Caco-2 (cell line): ENCODE results near the gene NT5DC4. TPM values are rescaled to one million over a fixed set of nuclear protein-coding genes. Genes with fewer than 3 reads are reported as not detected.

Experiments used
- BruUV-seq: library from RNA; stranded (reverse); fragments of 400-500 nt; replicated peaks from 2 replicates; lab custom pipeline; 2021; lab: Mats Ljungman, UMichigan
- CTCF ChIA-PET: fragments of 300-600 bp; sonication (Branson Sonifier 250); formaldehyde crosslinking; loops from one replicate; lab custom pipeline; 2022; ENCODE audit warnings: antibody characterized with exemption; lab: Charles Lee
- POLR2A ChIA-PET: fragments of 300-600 bp; sonication (Branson Sonifier 250); formaldehyde crosslinking; loops from one replicate; lab custom pipeline; 2022; ENCODE audit warnings: antibody characterized with exemption; lab: Charles Lee
- DNase-seq, 2 experiments: peaks; one replicate each; pipeline versions ENCODE4 v3.0.0 to v3.0.0-alpha.2; 2020 to 2022
- H3K27me3 ChIP-seq: replicated peaks from 2 replicates; pipeline ENCODE4 v1.6.0; 2011; ENCODE audit warnings: low read length; ENCODE audit not compliant: control insufficient read depth, insufficient read depth
- H3K36me3 ChIP-seq: 2 replicates; pipeline ENCODE4 v1.5.1; 2011; ENCODE audit warnings: low read length; ENCODE audit not compliant: control insufficient read depth, insufficient read depth
- H3K4me1 ChIP-seq: fragments of 250-450 bp; sonication (Bioruptor Pico); 2 replicates; pipeline ENCODE4 v1.5.1; 2020; ENCODE audit warnings: mild to moderate bottlenecking
- H3K4me3 ChIP-seq: 2 replicates; pipeline ENCODE4 v1.5.1; 2011; ENCODE audit warnings: low read depth, mild to moderate bottlenecking, control low read depth, low read length
- H3K9me3 ChIP-seq: fragments of 250-450 bp; sonication (Bioruptor Pico); 2 replicates; pipeline ENCODE4 v1.5.1; 2020; ENCODE audit warnings: mild to moderate bottlenecking, moderate library complexity
- H3K27ac Mint-ChIP-seq: one replicate; pipeline ENCODE4 v1.8.0; 2022; ENCODE audit warnings: mixed read lengths; ENCODE audit not compliant: unreplicated experiment
- H3K27me3 Mint-ChIP-seq: one replicate; pipeline ENCODE4 v1.8.0; 2022; ENCODE audit warnings: mixed read lengths; ENCODE audit not compliant: insufficient read depth, unreplicated experiment
- H3K36me3 Mint-ChIP-seq: one replicate; pipeline ENCODE4 v1.8.0; 2022; ENCODE audit warnings: mild to moderate bottlenecking, mixed read lengths; ENCODE audit not compliant: insufficient read depth, unreplicated experiment
- H3K4me1 Mint-ChIP-seq: one replicate; pipeline ENCODE4 v1.8.0; 2022; ENCODE audit warnings: low read depth, mixed read lengths; ENCODE audit not compliant: unreplicated experiment
- H3K4me3 Mint-ChIP-seq: one replicate; pipeline ENCODE4 v1.8.0; 2022; ENCODE audit warnings: mild to moderate bottlenecking, moderate library complexity, mixed read lengths; ENCODE audit not compliant: unreplicated experiment
- H3K9me3 Mint-ChIP-seq: one replicate; pipeline ENCODE4 v1.8.0; 2022; ENCODE audit warnings: mixed read lengths; ENCODE audit not compliant: unreplicated experiment
- intact Hi-C: fragments of 100-400 bp; cut with micrococcal nuclease; formaldehyde crosslinking; loops from one replicate; pipeline ENCODE4 v1.10.0; 2022; ENCODE audit not compliant: unreplicated experiment
- total RNA-seq: library from RNA; stranded (reverse); gene quantifications from 2 replicates; pipeline ENCODE4 v1.2.3, GENCODE V29; 2022
- TF ChIP-seq, protein P1 (sequence below), 2 experiments: fragments of 200-600 bp in 1 of 2; IDR thresholded peaks; 1 replicate in 1 of 2; 2 replicates in 1 of 2; pipeline versions ENCODE4 v1.5.1 to v1.8.0; 2011 to 2022; ENCODE audit warnings: antibody characterized with exemption in 1 of 2, control low read depth in 1 of 2, inconsistent platforms in 1 of 2, low read depth in 1 of 2, low read length in 1 of 2, mild to moderate bottlenecking in 1 of 2, moderate library complexity in 1 of 2; ENCODE audit not compliant: insufficient read depth in 1 of 2, severe bottlenecking in 1 of 2, unreplicated experiment in 1 of 2

The NT5DC4 gene
- total RNA-seq, 1 experiment from 2014 or later: 4.0 TPM

DNA sequence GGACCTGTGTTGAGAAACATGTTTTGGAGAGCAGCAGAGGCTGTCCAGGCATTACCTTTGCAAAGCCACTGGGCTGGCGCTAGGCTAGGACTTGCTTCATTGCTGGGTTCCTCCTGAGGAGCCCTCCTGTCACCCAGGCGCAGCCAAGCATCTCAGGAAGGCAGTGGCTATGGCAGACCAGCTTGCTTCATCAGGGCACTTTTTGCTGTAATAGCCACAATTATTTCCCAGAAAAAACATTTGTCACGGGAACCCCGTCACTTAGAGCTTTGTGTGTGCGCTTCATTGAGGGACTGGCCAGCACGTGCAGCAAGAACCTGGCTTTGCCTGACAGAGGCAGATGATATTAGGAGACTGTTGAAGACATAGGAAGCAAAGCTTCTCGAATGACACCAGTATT is 38.7 kb upstream of the NT5DC4 start:
- intact Hi-C loops: no loop called here
- H3K27me3 Mint-ChIP-seq: no peaks in the 10 kb centered on the region
- no peaks in the 10 kb centered on the region for H3K9me3 ChIP-seq
- H3K9me3 Mint-ChIP-seq: no peaks in the 10 kb centered on the region
- no peaks in the 10 kb centered on the region for H3K4me1 Mint-ChIP-seq
- no peaks in the 10 kb centered on the region for H3K4me1 ChIP-seq
- no peak overlapping the region for H3K4me3 Mint-ChIP-seq
- H3K27me3 ChIP-seq: no peaks in the 10 kb centered on the region
- no peak overlapping the region for H3K4me3 ChIP-seq
- DNase-seq: no peak
- POLR2A ChIA-PET: no interaction called here
- TF ChIP-seq, protein P1, sequence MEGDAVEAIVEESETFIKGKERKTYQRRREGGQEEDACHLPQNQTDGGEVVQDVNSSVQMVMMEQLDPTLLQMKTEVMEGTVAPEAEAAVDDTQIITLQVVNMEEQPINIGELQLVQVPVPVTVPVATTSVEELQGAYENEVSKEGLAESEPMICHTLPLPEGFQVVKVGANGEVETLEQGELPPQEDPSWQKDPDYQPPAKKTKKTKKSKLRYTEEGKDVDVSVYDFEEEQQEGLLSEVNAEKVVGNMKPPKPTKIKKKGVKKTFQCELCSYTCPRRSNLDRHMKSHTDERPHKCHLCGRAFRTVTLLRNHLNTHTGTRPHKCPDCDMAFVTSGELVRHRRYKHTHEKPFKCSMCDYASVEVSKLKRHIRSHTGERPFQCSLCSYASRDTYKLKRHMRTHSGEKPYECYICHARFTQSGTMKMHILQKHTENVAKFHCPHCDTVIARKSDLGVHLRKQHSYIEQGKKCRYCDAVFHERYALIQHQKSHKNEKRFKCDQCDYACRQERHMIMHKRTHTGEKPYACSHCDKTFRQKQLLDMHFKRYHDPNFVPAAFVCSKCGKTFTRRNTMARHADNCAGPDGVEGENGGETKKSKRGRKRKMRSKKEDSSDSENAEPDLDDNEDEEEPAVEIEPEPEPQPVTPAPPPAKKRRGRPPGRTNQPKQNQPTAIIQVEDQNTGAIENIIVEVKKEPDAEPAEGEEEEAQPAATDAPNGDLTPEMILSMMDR (IDR thresholded peaks at IDR 0.05; ENCODE audit: insufficient read depth in 1 of 2, low read depth in 1 of 2, low read length in 1 of 2, severe bottlenecking in 1 of 2, unreplicated experiment in 1 of 2): no peak
- H3K36me3 ChIP-seq: no peaks in the 10 kb centered on the region
- H3K27ac Mint-ChIP-seq: no peak overlapping the region
- no TSS peak for BruUV-seq
- no peaks in the 10 kb centered on the region for H3K36me3 Mint-ChIP-seq
- CTCF ChIA-PET: no interaction called here

DNA sequence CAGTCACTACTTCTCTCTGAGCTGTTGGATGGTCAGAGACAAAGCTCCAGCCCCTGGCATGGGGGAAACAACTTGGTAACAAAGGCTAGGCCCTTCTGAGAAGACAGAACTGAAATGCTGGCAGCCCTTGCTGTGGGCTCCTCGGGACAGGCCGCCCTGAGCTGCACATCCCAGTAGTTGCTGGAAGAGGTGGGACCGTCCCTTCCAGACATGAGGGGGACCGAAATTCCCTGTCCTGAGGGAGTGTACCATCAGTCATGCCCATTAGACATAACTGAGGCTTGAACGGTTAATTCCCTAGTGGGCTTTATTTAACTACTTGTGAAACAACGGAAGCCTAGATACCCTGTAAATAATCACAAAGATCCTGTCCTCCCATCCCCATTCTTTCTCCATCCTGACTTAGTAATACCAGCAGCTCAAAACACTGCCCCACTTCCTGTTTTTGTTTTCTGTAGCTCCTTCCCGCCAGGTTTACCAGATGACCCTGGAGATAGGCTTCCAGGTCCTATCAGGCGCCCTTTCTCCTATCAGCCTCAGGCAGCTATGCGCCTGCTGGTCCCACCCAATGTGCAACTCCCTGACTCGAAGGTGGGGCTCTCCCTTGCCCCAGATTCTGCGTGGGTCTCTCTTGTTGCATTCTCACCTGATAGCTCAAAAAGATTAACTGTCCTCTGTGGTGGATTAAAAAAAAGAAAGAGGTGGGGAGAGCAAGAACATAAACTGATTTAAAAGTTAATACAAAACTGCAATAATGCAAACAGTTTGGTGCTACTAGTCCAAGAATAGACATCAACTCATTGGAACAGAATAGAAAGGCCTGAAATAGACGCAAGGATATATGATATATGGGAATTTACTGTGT is 37.0 kb upstream of the NT5DC4 start:
- BruUV-seq: no TSS peak
- intact Hi-C loops: no loop called here
- H3K9me3 Mint-ChIP-seq: no peaks in the 10 kb centered on the region
- no peaks in the 10 kb centered on the region for H3K36me3 ChIP-seq
- DNase-seq: no peak
- H3K27ac Mint-ChIP-seq: no peak overlapping the region
- no peaks in the 10 kb centered on the region for H3K27me3 ChIP-seq
- TF ChIP-seq, protein P1 (IDR thresholded peaks at IDR 0.05; ENCODE audit: insufficient read depth in 1 of 2, low read depth in 1 of 2, low read length in 1 of 2, severe bottlenecking in 1 of 2, unreplicated experiment in 1 of 2): no peak
- no peaks in the 10 kb centered on the region for H3K4me1 Mint-ChIP-seq
- ChIA-PET POLR2A (no interaction called here), CTCF (no interaction called here)
- no peak overlapping the region for H3K4me3 ChIP-seq
- H3K4me3 Mint-ChIP-seq: no peak overlapping the region
- no peaks in the 10 kb centered on the region for H3K9me3 ChIP-seq
- no peaks in the 10 kb centered on the region for H3K36me3 Mint-ChIP-seq
- H3K4me1 ChIP-seq: no peaks in the 10 kb centered on the region
- no peaks in the 10 kb centered on the region for H3K27me3 Mint-ChIP-seq

DNA sequence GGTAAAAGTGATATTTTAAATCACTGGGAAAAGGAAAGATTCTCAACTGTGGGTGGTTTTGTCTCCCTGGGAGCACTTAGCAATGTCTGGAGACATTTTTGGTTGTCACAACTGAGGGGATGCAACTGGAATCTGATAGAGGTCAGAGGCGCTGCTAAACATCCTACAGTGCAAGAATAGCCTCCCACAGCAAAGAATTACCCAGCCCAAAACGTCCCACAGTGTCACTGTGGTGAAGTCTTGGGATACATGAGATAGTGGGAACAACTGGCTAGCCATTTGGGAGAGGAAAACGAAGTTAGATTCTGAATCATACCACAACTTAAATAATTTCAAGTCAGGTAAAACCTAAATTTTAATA is 36.4 kb upstream of the NT5DC4 start:
- intact Hi-C loops: no loop called here
- H3K27ac Mint-ChIP-seq: no peak overlapping the region
- no TSS peak for BruUV-seq

More for the DNA sequence above, 36.4 kb upstream of the NT5DC4 start:
- Histone ChIP-seq H3K9me3 (no peaks in the 10 kb centered on the region), H3K4me1 (no peaks in the 10 kb centered on the region), H3K4me3 (no peak overlapping the region), H3K27me3 (no peaks in the 10 kb centered on the region), H3K36me3 (no peaks in the 10 kb centered on the region)
- Mint-ChIP-seq H3K36me3 (no peaks in the 10 kb centered on the region), H3K27me3 (no peaks in the 10 kb centered on the region), H3K9me3 (no peaks in the 10 kb centered on the region), H3K4me3 (no peak overlapping the region), H3K4me1 (no peaks in the 10 kb centered on the region)
- DNase-seq: no peak
- TF ChIP-seq, protein P1 (IDR thresholded peaks at IDR 0.05; ENCODE audit: insufficient read depth in 1 of 2, low read depth in 1 of 2, low read length in 1 of 2, severe bottlenecking in 1 of 2, unreplicated experiment in 1 of 2): no peak
- POLR2A ChIA-PET: no interaction called here
- CTCF ChIA-PET: no interaction called here
